HT-29 (cell line): ENCODE measurements around the gene THBS4. TPM values are rescaled to one million over a fixed set of nuclear protein-coding genes. Genes with fewer than 3 reads are reported as not detected.

Source experiments
- DNase-seq: peaks from one replicate; pipeline ENCODE4 v3.0.0-alpha.2; 2015; ENCODE audit warnings: low spot score
- total RNA-seq: library from RNA; depleted of rRNA; stranded (reverse); fragments of >200 nt; shearing (Covaris generic); gene quantifications from 2 replicates; pipeline ENCODE4 v1.2.3, GENCODE V29; 2014

THBS4 gene
- total RNA-seq, 1 experiment from 2014 or later = 0.18 TPM

- DNase-seq = no peak
These were observed 8.0 kb downstream of the THBS4 start for GRCh38 chr5:80043187-80043586.

- no peak for DNase-seq
These were observed 13.1 kb downstream of the THBS4 start for GRCh38 chr5:80048084-80048780.

GRCh38 chr5:80052464-80052863, 17.3 kb downstream of the THBS4 start:
- no peak for DNase-seq

- no peak for DNase-seq
These were observed 19.5 kb downstream of the THBS4 start for GRCh38 chr5:80054682-80055081.

- no peak for DNase-seq
These were observed 20.5 kb downstream of the THBS4 start for GRCh38 chr5:80055491-80056170.

GRCh38 chr5:80057099-80057498, 22.0 kb downstream of the THBS4 start:
- no peak for DNase-seq

- DNase-seq = no peak
These were observed 22.8 kb downstream of the THBS4 start for GRCh38 chr5:80057921-80058320.

- no peak for DNase-seq
These were observed 24.3 kb downstream of the THBS4 start for GRCh38 chr5:80059354-80059980.

- DNase-seq = no peak
These were observed 25.8 kb downstream of the THBS4 start for GRCh38 chr5:80060966-80061365.

GRCh38 chr5:80061547-80061946, 26.4 kb downstream of the THBS4 start:
- DNase-seq = no peak

GRCh38 chr5:80064124-80064523, 29.0 kb downstream of the THBS4 start:
- no peak for DNase-seq

- DNase-seq = no peak
These were observed 31.9 kb downstream of the THBS4 start for GRCh38 chr5:80067016-80067415.

- no peak for DNase-seq
These were observed 32.5 kb downstream of the THBS4 start for GRCh38 chr5:80067531-80068245.

GRCh38 chr5:80068246-80068636, 33.1 kb downstream of the THBS4 start:
- no peak for DNase-seq

GRCh38 chr5:80068775-80069174, 33.6 kb downstream of the THBS4 start:
- DNase-seq = no peak

- no peak for DNase-seq
These were observed 34.2 kb downstream of the THBS4 start for GRCh38 chr5:80069251-80069800.

- no peak for DNase-seq
These were observed 34.8 kb downstream of the THBS4 start for GRCh38 chr5:80069918-80070318.

GRCh38 chr5:80070338-80071056, 35.3 kb downstream of the THBS4 start:
- DNase-seq = no peak

- no peak for DNase-seq
These were observed 36.4 kb downstream of the THBS4 start for GRCh38 chr5:80071510-80072021.

GRCh38 chr5:80072103-80073073, 37.2 kb downstream of the THBS4 start:
- DNase-seq = no peak
